Measurements from ENCODE around the gene KLF7.

DNA sequence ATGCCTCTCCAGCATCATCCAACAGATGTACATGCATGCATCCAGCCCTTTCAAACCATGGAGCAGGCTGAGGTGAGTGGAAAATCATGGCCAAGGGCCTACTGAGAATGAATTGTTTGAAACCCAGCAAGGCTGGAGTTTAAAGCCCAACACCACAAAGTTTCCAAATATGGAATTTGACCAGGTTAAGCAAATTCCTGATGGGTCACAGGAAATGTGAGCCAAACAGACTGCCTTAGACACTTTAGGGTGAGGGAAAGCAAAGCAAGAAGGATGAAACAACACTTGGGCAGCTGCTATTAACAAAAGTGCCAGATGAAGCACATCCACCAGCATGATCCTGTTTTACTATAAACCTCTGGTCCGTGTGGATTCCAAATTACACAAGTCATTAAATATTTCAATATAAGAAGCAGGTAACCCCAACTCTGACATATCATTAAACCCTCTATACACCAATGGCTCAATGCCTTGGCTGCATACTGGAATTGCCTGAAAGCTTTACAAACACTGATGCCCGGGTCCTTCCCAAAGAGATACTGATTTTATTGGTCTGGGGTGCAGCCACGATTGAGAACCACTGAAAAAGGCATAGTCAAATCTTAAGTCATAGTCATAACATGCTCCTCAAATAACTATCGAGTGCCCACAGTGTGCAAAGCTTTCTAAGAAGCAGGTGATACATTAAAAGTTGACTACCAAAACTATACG is 9.1 kb downstream of the KLF7 start:
- TF ChIP-seq, protein P1, sequence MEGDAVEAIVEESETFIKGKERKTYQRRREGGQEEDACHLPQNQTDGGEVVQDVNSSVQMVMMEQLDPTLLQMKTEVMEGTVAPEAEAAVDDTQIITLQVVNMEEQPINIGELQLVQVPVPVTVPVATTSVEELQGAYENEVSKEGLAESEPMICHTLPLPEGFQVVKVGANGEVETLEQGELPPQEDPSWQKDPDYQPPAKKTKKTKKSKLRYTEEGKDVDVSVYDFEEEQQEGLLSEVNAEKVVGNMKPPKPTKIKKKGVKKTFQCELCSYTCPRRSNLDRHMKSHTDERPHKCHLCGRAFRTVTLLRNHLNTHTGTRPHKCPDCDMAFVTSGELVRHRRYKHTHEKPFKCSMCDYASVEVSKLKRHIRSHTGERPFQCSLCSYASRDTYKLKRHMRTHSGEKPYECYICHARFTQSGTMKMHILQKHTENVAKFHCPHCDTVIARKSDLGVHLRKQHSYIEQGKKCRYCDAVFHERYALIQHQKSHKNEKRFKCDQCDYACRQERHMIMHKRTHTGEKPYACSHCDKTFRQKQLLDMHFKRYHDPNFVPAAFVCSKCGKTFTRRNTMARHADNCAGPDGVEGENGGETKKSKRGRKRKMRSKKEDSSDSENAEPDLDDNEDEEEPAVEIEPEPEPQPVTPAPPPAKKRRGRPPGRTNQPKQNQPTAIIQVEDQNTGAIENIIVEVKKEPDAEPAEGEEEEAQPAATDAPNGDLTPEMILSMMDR (IDR thresholded peaks at IDR 0.05) = no peak
- TF ChIP-seq POLR2A (IDR thresholded peaks at IDR 0.05) = no peak
